GM21528 (cell line): Measurements from ENCODE around the gene PICK1.

Experiments
- ATAC-seq: cut with Tn5 transposase; IDR thresholded peaks from one replicate; pipeline ENCODE4 v1.9.1; 2021; ENCODE audit warnings: mild to moderate bottlenecking, moderate library complexity; ENCODE audit not compliant: unreplicated experiment, low FRiP score

PICK1 gene

DNA sequence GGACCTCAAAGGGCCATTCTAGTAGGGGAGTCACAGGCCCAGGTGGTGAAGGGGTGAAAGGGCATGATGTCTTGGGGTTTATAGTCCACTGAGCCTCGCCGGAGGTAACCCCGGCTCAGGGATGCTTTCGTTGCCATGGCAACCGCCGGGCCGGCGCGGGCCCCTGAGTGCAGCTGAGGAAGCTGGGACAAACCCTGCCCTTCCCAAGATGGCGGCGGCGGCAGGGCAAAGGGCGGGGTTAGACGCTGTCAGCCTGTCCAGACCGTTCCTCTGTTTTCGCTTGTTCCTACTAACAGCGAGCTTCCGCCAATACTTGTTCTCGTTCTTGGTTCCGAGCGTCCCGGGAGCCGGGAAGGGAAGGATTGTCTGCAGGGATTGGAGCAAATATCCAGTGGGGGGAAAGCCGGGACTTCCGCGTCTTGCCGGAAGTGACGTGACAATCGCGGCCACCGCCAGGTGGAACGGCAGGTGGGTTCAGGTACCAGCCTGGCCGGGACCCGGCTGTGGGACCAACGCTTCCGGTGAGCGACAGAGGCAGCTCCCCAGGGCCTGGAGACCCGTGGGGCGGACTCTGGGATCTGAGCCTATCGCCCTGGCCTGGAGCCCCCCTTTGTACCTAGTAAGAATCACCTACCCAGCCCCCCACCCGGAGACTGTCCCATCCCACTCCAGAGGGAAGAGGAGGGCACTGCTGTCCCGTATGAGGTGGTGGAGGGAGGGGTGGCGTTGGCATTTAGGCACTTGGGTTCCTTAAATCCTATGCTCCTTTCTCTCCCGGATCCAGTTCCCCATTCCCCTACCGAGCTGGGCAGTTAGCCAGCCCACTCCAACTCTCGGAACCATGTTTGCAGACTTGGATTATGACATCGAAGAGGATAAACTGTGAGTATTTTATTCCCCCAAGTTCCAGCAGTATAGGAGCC lies at the start of gene PICK1:
TSS of gene PICK1 (plus strand) at position 436 of the 923 bp plus-strand sequence. CDS start at position 842, 406 bp downstream.
- no peak for ATAC-seq

DNA sequence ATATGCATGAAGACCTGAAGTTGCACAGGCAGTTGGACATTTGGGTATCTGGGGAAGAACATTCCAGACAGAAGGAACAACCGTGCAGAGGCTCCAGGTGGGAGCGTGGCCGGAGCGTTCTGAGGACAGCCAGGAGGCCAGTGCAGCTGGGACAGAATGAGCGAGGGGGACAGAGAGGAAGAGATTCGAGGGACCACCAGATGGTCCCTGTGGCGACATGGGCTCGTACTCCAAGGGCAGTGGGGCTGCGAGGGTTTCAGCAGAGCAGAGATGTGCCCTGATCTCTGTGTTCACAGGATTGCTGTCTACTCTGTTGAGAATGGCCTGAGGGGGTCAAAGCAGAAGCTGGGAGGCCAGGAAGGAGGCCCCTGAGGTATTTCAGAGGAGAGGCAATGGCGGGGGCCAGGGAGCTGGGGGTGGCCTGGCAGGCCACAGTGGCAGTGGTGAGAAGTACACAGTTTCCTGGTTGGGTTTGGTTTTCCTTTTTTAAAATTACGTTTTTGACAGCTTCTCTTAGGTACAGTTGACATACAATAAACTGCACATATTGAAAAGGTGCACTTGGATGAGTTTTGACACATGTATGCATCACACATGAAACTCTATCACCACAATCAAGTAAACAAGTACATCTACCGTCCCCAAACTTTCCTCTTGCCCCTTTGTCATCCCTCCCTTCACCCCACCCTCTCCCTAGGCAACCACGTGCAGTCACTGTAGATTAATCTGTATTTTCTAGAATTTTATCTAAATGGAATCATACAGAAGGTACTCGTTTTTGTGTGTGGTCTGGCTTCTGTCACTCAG lies 48.0 kb upstream of the PICK1 start:
- ATAC-seq, result no peak

DNA sequence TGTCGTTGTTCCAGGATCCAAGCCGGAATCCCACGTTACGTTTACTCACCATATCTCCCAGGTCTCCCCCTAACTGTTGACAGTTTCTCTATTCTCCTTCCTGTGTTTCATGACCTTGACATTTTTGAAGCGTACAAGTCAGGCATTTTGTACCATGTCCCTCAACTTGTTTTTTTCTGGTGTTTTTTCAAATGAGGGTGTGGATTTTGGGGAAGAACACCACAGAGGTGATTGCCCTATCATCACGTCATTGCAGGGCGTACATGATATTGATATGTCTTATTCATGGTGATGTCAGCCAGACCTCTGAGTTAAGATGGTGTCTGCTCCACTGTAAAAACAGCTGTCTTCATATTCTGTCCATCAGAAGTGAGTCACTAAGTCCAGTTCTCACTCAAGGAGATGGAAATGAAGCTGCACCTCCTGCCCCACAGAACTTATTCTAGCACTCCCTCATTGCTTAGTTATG lies 44.6 kb upstream of the PICK1 start:
- no peak for ATAC-seq

DNA sequence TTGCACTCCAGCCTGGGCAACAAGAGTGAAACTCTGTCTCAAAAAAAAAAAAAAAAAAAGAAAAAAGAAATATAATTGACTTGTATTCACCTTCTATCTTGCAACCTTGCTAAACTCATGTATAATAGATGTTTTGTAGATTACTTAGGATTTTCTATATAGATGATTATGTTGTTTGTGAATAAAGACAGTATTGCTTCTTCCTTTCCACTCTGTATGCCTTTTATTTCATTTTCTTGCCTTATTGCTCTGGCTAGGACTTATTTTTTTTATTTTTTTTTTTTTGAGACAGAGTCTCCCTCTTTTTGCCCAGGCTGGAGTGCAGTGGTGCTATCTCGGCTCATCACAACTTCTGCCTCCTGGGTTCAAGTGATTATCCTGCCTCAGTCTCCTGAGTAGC lies 43.1 kb upstream of the PICK1 start:
- no peak for ATAC-seq

DNA sequence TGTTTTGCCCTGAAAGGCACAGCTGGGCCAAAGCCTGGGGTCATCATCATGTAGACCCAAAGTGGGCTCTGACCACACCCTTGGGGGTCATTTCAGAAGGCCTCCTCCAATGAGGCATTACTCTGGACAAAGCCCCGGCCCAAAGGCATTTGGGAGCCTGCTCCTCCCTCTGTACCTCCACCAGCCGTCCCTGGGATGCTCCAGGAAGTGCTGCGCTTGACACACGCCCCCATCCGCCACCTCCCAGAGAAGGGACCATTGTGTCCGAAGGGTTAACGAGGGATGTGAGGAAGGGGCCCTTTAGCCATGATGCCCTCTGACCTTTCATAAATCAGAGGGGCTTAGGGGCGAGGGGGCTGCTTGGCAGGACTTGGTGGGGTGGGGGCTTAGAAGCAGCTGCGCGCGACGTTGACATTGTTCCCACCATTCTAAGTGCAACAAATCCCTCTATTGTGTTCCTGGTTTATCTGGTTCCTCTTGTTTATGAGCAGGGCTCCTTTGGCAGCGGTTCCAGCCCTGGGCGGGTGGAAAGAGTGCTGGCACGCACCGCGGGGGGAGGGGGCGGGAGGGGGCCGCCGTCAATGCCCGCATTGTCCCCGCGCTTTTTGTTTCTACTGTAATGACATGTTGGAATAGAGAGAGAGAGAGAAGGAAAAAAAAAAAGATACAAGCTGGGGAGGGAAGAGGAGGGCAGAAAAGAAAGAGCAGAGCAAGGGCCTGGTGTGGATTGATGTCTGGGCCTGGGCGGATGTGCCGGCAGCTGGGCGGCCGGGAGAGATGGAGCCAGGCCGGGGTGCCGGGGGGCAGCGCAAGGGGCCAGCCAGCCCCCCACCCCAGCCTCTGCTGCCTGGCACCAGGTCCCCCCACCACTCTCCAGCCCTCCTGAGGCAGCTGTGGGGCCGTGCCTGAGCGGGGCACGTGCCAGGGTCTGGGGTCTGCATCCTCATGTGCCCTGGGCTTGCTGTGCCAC lies 40.7 kb upstream of the PICK1 start:
- no peak for ATAC-seq

DNA sequence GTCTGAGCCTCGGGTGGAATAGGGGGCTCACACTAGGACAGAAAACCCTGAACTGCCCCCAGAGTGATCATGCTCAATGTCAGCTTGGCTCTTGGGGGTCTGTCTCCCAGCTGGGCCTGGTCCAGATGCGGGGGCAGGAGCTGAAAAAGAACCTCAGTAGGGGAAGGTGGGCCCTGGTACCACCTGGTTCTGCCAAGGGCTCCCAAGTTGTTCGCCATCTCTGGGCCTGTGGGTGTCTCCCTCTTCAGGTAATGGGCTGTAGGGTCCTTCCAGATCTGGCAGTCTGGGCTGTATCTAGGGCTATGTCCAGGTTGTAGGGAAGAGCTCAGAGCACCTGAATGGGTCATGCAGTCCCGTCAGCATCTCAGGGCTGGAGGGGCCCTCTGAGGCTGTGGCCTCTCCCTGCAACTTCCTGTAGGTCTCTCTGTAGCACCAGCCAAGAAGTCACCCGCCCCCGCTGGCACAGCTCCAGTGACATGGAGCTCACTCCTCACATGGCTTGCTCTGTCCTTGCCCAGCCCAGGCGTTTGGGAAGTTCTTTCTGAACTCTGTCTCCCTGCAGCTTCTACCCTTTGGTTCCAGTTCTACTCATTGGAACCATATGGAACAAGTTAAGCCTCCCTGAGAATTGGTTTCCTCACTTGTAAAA lies 39.8 kb upstream of the PICK1 start:
- no peak for ATAC-seq

DNA sequence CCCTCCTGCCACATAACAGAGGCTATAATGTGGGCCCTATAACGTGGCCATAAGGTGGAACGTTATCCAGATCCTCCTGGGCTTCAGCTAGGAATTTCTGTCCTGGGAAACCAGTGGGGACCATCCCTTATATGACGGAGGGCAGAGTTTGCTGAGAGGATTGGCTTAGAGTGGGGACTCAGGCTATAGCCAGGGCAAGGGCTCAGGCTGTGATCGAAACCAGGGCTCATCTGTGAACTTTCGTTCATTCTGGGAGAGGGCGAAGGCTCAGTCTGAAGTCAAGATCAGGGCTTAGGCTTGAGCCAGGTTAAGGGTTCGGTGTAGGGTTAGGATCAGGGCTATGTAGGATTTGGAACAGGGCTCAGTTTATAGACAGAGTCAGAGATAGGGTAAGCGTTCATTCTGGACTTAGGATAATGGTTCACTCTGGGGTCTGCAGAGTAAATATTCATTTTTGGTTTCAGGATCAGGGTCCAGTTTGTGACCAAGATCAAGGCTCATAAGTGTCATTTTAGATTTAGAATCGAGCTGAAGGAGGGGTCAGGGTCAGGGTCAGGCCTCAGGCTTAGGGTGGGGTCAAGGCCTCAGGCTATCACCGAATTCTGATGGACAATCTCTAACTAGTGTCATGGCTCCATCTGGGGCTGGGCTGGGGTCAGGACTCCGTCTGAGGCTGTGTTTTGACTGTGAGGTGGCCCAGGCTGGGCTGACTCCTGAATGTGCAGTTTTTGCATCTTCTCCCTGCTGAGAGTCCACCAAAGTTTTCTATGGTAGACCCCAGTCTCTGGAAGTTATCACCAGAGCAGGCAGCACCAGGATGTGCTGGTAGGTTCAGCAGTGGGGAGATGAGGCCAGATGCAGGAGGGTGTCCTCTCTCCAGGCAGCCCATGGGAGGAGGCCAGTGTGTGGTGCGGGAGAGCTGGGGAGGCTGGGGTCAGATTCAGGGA lies 39.0 kb upstream of the PICK1 start:
- ATAC-seq, result no peak

DNA sequence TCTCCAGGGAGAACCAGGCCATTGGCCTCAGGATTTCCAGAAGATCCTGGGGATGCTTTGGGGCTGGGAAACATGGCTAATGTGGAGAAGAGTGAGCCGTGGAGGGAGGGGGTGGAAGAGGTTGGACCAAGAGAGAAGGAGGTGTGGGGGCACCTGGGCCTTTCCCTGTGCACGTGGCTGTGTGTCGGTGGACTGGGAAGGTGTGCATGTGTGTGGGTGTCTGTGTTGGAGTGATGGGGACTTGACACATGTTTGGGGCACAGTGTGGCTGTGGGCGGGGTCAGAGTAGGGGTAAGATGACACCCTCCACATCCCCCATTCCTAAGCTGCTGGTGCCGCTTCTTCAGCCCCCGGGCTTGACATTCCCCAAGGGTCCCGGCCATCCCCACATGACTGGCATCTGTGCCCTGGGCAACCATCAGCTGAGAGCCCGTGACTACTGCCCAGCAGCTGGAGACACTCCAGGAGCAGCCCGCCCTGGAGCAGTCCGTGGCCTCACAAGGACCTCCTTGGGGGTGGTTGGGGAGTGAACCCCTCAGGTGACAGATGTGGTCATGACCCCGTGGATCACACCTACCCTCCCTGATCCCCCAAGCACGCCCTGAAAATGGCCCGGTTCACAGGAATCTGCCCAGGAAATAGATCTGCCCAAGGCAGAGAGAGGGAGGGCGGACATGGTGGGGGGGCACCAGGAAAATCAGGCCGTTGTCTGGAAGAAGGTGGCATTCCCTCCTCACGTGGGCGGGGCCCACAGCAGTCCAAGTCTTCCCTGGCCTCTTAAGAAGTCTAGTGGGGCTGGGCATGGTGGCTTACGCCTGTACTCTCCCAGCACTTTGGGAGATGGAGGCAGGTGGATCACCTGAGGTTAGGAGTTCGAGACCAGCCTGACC lies 38.0 kb upstream of the PICK1 start:
- ATAC-seq, result no peak

DNA sequence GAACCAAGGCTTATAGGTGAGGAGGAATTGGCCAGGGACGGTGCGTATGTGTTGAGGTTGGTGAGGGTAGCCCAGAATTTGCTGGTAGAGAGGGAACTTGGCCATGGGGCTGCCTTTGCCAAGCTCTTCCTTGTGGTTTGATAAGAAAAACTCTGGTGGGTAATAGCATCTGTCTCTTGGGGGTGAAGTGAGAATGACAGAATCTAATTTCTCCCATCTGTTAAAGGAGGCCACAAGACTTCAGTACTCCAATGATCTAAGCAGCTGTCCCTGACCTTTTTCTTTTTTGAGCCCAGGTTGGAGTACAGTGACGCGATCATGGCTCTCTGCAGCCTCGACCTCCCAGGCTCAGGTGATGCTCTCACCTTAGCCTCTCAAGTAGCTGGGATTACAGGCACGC lies 36.0 kb upstream of the PICK1 start:
- no peak for ATAC-seq

DNA sequence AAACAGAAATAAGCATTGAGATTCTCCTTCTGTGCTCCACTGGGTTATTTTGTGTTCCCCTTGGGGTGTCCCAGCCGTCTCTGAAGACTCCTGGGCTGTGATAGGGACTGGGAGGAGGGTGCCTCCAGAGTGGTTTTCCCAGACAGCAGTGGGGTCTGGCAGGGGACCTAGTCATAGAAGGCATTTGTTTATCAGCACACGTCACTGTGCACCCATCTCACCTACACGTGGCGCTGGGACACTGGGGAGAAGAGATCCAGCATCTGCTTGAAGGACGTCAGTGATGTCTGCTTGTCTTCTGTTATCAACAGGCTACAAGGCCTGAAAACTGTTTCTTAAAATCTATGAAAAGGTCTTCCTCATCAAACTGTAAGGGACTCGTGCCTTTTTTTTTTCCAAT lies 34.2 kb upstream of the PICK1 start:
- ATAC-seq, result no peak

DNA sequence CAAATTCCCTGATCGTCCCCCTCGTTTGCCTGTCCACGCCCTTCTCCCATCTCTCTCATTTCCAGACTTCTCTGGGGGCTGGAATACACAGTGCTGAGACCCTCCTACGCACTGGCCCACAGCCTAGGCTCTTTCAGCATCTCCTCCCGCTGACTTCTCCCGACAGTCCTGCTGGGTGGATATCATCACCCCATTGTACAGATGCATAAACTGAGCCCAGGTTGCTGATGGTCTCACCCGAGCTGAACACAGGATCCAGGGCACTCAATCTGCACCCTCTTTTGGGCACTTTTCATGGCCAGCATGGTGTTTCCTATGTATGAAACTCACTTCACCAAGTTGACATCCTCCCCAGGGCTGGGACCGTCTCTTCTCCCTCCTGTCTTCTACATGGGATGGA lies 31.7 kb upstream of the PICK1 start:
- ATAC-seq, result no peak

DNA sequence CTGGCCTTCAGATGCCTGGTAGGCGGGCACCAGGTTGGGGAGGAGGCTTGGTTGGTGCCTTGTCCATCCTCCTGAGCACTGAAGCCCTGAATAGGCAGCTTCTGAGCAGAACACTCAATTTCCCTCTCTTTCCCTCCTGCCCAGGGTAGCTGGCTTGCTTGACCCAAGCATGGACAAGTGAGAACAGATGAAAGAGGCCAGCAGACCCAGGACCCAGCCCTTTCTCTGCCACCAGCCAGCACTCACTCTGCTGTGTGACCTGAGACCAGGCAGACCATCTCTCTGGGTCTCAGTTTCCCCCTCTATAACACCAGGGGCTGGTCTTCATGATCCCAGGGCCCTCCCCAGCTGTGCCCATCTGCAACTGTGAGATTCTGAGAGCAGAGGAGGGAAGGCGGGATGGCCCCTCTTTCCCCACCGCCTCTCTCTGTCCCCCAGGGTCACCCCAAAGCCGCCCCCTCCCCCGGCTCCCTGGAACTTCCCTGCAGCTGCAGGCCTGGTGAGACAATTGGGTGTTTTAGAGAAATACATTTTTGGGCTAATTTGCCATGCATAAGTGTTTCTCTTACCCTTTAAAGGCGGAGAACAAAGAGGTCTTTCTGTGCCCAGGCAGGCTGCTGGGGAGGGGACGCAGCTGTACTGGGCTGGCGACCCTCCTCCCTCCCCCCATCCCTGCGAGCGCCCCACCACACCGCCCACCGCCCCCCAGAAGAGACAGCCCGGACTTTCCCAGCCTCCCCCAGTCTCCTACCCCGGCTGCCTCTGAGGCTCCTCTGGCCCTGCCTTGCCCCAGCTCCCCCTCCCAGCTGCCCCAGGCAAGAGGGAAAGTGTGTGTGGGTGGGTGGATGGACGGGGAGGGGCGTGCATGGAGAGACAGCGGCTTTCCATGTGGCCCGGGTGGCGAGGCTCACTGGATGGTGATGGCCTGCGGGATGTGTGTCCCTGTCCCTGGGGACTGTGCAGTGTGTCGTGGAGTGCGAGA lies 30.8 kb upstream of the PICK1 start:
- no peak for ATAC-seq

DNA sequence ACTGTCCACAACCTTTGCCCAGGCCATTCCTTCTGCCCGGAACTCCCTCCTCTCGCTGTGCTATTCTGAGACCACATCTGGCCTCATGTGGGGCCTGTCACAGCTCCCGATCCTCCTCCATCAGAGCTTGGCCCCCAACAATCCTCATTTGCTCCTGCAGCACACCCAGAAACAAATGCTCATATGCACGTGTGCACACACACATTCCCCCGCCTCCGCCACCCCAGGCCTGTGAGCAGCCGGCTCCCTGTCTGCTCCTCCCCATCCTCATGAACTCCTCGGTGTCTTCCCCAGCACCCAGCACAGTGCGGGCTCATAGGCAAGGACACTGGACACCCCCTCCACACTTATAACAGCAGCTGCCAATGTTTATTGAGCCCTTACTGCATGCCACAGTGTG lies 29.7 kb upstream of the PICK1 start:
- no peak for ATAC-seq

DNA sequence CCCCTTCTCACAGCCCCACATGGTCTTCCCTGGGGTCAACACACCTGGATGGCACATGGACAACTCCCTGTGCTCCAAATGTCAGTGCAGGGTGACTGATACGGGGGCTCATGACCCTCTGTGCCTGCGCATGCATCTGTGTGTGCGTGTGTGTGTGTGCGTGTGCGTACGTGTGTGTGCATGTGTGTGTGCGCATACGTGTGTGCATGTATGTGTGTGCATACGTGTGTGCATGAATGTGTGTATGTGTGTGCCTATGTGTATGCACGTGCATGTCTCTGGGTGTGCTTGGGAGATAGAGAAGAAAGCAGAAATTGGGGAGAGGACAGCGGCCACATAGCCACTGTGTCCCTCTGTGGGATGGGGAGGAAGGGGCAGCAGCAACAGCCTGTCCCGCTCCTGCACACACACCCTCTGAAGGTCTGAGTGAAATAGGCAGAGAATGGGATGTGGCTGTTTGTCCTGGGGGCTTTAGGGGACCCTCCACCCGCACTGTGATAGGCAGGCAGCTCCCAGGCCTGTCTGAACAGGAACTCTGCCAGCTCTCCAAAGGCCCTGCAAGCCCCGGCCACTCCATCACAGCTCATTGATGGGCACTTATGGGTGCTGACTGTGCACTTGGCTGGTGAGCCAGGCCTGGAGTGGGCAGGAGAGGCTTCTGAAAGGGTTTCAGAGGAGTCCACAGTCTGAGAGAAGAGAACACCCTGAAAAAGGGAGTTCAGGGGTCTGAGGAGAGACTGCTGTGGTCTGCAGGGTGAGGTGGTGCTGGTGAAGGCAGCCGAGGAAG lies 28.7 kb upstream of the PICK1 start:
- ATAC-seq, result no peak

DNA sequence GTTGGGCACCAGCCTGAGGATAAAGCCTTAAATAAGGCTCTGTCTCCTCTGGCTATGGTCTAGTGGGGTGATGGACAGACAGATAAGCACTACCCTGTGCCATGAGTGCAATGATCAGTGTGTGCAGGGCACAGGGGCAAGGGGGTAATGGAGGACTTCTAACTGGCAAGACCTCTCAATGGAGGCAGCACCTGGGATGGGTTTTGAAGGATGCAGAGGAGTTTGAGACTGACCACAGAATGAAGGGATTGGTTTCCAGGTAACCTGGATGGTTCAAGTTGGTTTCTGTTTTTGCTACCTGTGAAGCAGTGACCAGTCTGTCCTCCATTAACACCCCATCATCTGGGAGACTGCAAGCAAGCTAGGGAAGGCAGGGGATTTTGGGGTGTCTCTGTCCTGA lies 27.8 kb upstream of the PICK1 start:
- ATAC-seq, result no peak

DNA sequence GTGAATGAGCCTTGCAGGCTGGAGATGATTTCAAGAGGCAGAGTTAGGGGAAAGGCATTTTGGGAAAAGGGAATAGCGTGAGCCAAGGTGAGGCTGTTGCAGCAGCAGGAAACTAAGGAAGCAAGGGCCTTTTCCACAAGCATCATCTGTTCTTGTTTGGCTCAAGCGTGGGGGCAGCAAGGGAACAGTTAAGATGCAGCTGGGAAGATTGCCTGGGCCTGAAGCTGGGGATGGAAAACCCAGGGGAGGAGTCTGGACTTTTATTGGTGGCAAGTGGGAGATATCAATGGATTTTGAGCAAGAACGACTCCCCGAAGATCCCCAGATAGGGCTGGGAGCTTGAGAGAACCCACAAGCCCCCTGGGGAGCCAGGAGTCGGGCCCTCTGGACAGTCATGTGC lies 27.3 kb upstream of the PICK1 start:
- no peak for ATAC-seq
